ENCODE data around the gene HGFAC.

- TF ChIP-seq CTCF (IDR thresholded peaks at IDR 0.05) (no peak), STAT6 (CRISPR knock-in tag; conservative IDR thresholded peaks at IDR 0.05; ENCODE audit: low read depth) (no peak), ZNF512 (CRISPR knock-in tag; IDR thresholded peaks at IDR 0.05; ENCODE audit: borderline replicate concordance) (no peak), SP1 (CRISPR knock-in tag; conservative IDR thresholded peaks at IDR 0.05) (no peak), IRF2 (CRISPR knock-in tag; IDR thresholded peaks at IDR 0.05; ENCODE audit: borderline replicate concordance, low read depth) (no peak), ATF3 (CRISPR knock-in tag; conservative IDR thresholded peaks at IDR 0.05) (no peak), NR3C1 (CRISPR knock-in tag; conservative IDR thresholded peaks at IDR 0.05; ENCODE audit: low read depth) (no peak), FOXP1 (CRISPR knock-in tag; IDR thresholded peaks at IDR 0.05; ENCODE audit: borderline replicate concordance) (no peak), CBFB (CRISPR knock-in tag; IDR thresholded peaks at IDR 0.05; ENCODE audit: low read depth) (no peak), FOXP4 (CRISPR knock-in tag; IDR thresholded peaks at IDR 0.05) (no peak), E2F4 (CRISPR knock-in tag; IDR thresholded peaks at IDR 0.05; ENCODE audit: borderline replicate concordance, low read depth) (no peak), GABPB1 (CRISPR knock-in tag; IDR thresholded peaks at IDR 0.05) (no peak)
Observed at GRCh38 chr4:3430524-3430923, 11.2 kb upstream of the HGFAC start.

All from WTC11 (cell line).